OCI-LY7 (cell line): ENCODE measurements around the gene CEP95. TPM values are rescaled to one million over a fixed set of nuclear protein-coding genes. Genes with fewer than 3 reads are reported as not detected.
"Not testable (repeated sequence)": the region's sequence is repeated elsewhere in the genome, so short reads cannot be mapped to it uniquely, and the experiment has no call there.

Experiments
- BruUV-seq: library from RNA; stranded (reverse); fragments of 400-500 nt; replicated peaks from 2 replicates; lab custom pipeline; 2021; lab: Mats Ljungman, UMichigan
- CTCF ChIA-PET: fragments of 300-600 bp; sonication (Branson Sonifier 250); formaldehyde crosslinking; loops from one replicate; lab custom pipeline; 2022; ENCODE audit warnings: antibody characterized with exemption; ENCODE audit not compliant: unreplicated experiment; lab: Charles Lee
- POLR2A ChIA-PET: fragments of 300-600 bp; sonication (Branson Sonifier 250); formaldehyde crosslinking; loops from one replicate; lab custom pipeline; 2022; ENCODE audit warnings: antibody characterized with exemption; lab: Charles Lee
- DNase-seq: peaks from one replicate; pipeline ENCODE4 v3.0.0-alpha.2; 2015; ENCODE audit warnings: low spot score
- H2AFZ ChIP-seq: fragments of 200-600 bp; sonication (generic), shearing (Covaris generic); 2 replicates; pipeline ENCODE4 v1.6.1; 2014; ENCODE audit warnings: mild to moderate bottlenecking, antibody characterized with exemption, low read length, moderate library complexity
- H3K27ac ChIP-seq: fragments of 200-600 bp; sonication (generic); 2 replicates; pipeline ENCODE4 v1.5.1; 2014; ENCODE audit warnings: mixed run types, low read depth, mild to moderate bottlenecking, moderate library complexity, low read length, inconsistent platforms; ENCODE audit not compliant: poor library complexity, severe bottlenecking
- H3K36me3 ChIP-seq: fragments of 200-600 bp; sonication (generic); 2 replicates; pipeline ENCODE4 v1.6.1; 2014; ENCODE audit warnings: mild to moderate bottlenecking, antibody characterized with exemption, low read length, moderate library complexity, mixed read lengths; ENCODE audit not compliant: insufficient read depth
- H3K4me1 ChIP-seq: fragments of 200-600 bp; sonication (generic); 2 replicates; pipeline ENCODE4 v1.5.1; 2014; ENCODE audit warnings: mild to moderate bottlenecking, low read length; ENCODE audit not compliant: insufficient read depth, poor library complexity, severe bottlenecking
- H3K4me2 ChIP-seq: fragments of 200-600 bp; sonication (generic); 2 replicates; pipeline ENCODE4 v1.6.1; 2014; ENCODE audit warnings: mild to moderate bottlenecking, low read length
- H3K4me3 ChIP-seq: fragments of 200-600 bp; sonication (generic); 2 replicates; pipeline ENCODE4 v1.5.1; 2014; ENCODE audit warnings: mild to moderate bottlenecking, low read depth, low read length; ENCODE audit not compliant: poor library complexity, severe bottlenecking
- H3K79me2 ChIP-seq: fragments of 200-600 bp; sonication (generic); 2 replicates; pipeline ENCODE4 v1.6.1; 2016; ENCODE audit warnings: low read depth, mild to moderate bottlenecking, low read length, moderate library complexity, mixed read lengths; ENCODE audit not compliant: insufficient read depth
- H3K9me2 ChIP-seq: fragments of 200-600 bp; sonication (generic); 2 replicates; pipeline ENCODE4 v1.6.1; 2016; ENCODE audit warnings: mild to moderate bottlenecking, low read length, mixed read lengths; ENCODE audit not compliant: insufficient read depth
- H3K9me3 ChIP-seq: fragments of 200-600 bp; sonication (generic); 2 replicates; pipeline ENCODE4 v1.6.1; 2014; ENCODE audit warnings: mild to moderate bottlenecking, mixed run types, low read length, mixed read lengths
- H4K20me1 ChIP-seq: fragments of 200-600 bp; sonication (generic); 2 replicates; pipeline ENCODE4 v1.6.1; 2014; ENCODE audit warnings: mild to moderate bottlenecking, antibody characterized with exemption, low read length, moderate library complexity, mixed read lengths; ENCODE audit not compliant: insufficient read depth
- CTCF ChIP-seq: fragments of 200-600 bp; sonication (generic); conservative IDR thresholded peaks from 2 replicates; pipeline ENCODE4 v1.5.1; 2014; ENCODE audit warnings: mild to moderate bottlenecking, antibody characterized with exemption, low read length, moderate library complexity, mixed read lengths
- EZH2phosphoT487 ChIP-seq: fragments of 200-600 bp; sonication (generic); IDR thresholded peaks from 2 replicates; pipeline ENCODE4 v1.6.1; 2018; ENCODE audit warnings: low read depth, borderline replicate concordance, mild to moderate bottlenecking, mixed run types, antibody characterized with exemption, low read length, moderate library complexity, mixed read lengths
- intact Hi-C: fragments of 100-400 bp; cut with micrococcal nuclease; formaldehyde crosslinking; loops from one replicate; pipeline ENCODE4 v1.10.0; 2022; ENCODE audit not compliant: unreplicated experiment
- total RNA-seq, 2 experiments: library from RNA; depleted of rRNA in 1 of 2; stranded (reverse); fragments of >200 nt in 1 of 2; shearing (Covaris generic) in 1 of 2; gene quantifications; 2 replicates each; pipeline ENCODE4 v1.2.3, GENCODE V29; 2014 to 2022

The CEP95 gene
- total RNA-seq, 2 experiments from 2014 or later = 62.7 to 89.6 TPM

- TF ChIP-seq EZH2phosphoT487 = no peak
- no peak for TF ChIP-seq CTCF
- Histone ChIP-seq H3K4me1 (peaks cover 43% of the 10 kb centered on the region), H3K4me2 (no peak overlapping the region), H4K20me1 (no peaks in the 10 kb centered on the region), H3K9me3 (peaks cover 13% of the 10 kb centered on the region; the same call in 1 of the 2 replicates), H2AFZ (no peak overlapping the region), H3K4me3 (no peak overlapping the region), H3K79me2 (no peaks in the 10 kb centered on the region; the same call in 1 of the 2 replicates), H3K27ac (no peak overlapping the region), H3K9me2 (no peaks in the 10 kb centered on the region), H3K36me3 (peaks cover 81% of the 10 kb centered on the region)
- no peak for DNase-seq
- CTCF ChIA-PET = no interaction called here
- POLR2A ChIA-PET = no interaction called here
- intact Hi-C loops = no loop called here
- BruUV-seq = no TSS peak
These were observed 48.0 kb upstream of the CEP95 start for GRCh38 chr17:64458756-64459155.

- H2AFZ ChIP-seq = no peak overlapping the region
- H4K20me1 ChIP-seq = no peaks in the 10 kb centered on the region
- H3K4me3 ChIP-seq = no peak overlapping the region
- H3K4me1 ChIP-seq = peaks cover 38% of the 10 kb centered on the region
- H3K9me2 ChIP-seq = no peaks in the 10 kb centered on the region
- BruUV-seq = no TSS peak
- peaks cover 13% of the 10 kb centered on the region; the same call in 1 of the 2 replicates for H3K9me3 ChIP-seq
- CTCF ChIA-PET = no interaction called here
- no peak overlapping the region for H3K4me2 ChIP-seq
- TF ChIP-seq CTCF (no peak), EZH2phosphoT487 (no peak)
- H3K36me3 ChIP-seq = peaks cover 79% of the 10 kb centered on the region
- H3K27ac ChIP-seq = no peak overlapping the region
- no peak for DNase-seq
- POLR2A ChIA-PET = no interaction called here
- no peaks in the 10 kb centered on the region; the same call in 1 of the 2 replicates for H3K79me2 ChIP-seq
- intact Hi-C loops = no loop called here
These were observed 47.5 kb upstream of the CEP95 start for GRCh38 chr17:64459284-64459747.

- DNase-seq, H3K4me3 ChIP-seq, H4K20me1 ChIP-seq, H3K9me2 ChIP-seq, H3K79me2 ChIP-seq, BruUV-seq, intact Hi-C loops, CTCF ChIA-PET, H3K4me2 ChIP-seq, H2AFZ ChIP-seq, H3K27ac ChIP-seq, POLR2A ChIA-PET: not testable (repeated sequence)
- peaks cover 13% of the 10 kb centered on the region; the same call in 1 of the 2 replicates for H3K9me3 ChIP-seq
- peaks cover 78% of the 10 kb centered on the region for H3K36me3 ChIP-seq
- peaks cover 33% of the 10 kb centered on the region for H3K4me1 ChIP-seq
These were observed 47.0 kb upstream of the CEP95 start for GRCh38 chr17:64459818-64460217.
